Gastrocnemius medialis (tissue), 4 donors: ENCODE measurements around the gene EOLA1. TPM values are rescaled to one million over a fixed set of nuclear protein-coding genes. Genes with fewer than 3 reads are reported as not detected.
"Not testable (repeated sequence)": the region's sequence is repeated elsewhere in the genome, so short reads cannot be mapped to it uniquely, and the experiment has no call there.

ENCODE experiments used
- ATAC-seq, 2 donors: fragments of 150-250 bp; one replicate each; pipeline ENCODE4 v1.9.1; 2016
- DNase-seq, 2 donors: peaks; one replicate each; pipeline ENCODE4 v3.0.0-alpha.2; 2019
- H3K27ac ChIP-seq, 4 donors: fragments of 200-600 bp; sonication (generic); 1 replicate in 1 of 4; 2 replicates in 3 of 4; pipeline ENCODE4 v1.5.1; 2016 to 2018; ENCODE audit warnings: mild to moderate bottlenecking in 2 of 4, moderate library complexity in 1 of 4
- H3K27me3 ChIP-seq, 3 donors: fragments of 200-600 bp; sonication (generic) in 2 of 3; 1 replicate in 1 of 3; 2 replicates in 2 of 3; pipeline versions ENCODE4 v1.5.1 to v1.6.0; 2016 to 2019; ENCODE audit warnings: mild to moderate bottlenecking in 1 of 3, moderate library complexity in 1 of 3
- H3K36me3 ChIP-seq, 2 donors: fragments of 200-600 bp; sonication (generic) in 1 of 2; one replicate each; pipeline ENCODE4 v1.5.1; 2017 to 2018
- H3K4me1 ChIP-seq, 2 donors: fragments of 200-600 bp; sonication (generic) in 1 of 2; one replicate each; pipeline ENCODE4 v1.5.1; 2016 to 2017; ENCODE audit warnings: mild to moderate bottlenecking in 2 of 2
- H3K4me3 ChIP-seq, 4 donors: fragments of 200-600 bp; sonication (generic) in 3 of 4; 1 replicate in 1 of 4; 2 replicates in 3 of 4; pipeline ENCODE4 v1.5.1; 2016 to 2019; ENCODE audit warnings: mild to moderate bottlenecking in 2 of 4
- H3K9me3 ChIP-seq, 3 donors: fragments of 200-600 bp; sonication (generic) in 2 of 3; 1 replicate in 1 of 3; 2 replicates in 2 of 3; pipeline ENCODE4 v1.5.1; 2016 to 2019
- CTCF ChIP-seq, 5 experiments: fragments of 450-650 bp in 3 of 5; fragments of 200-600 bp in 2 of 5; sonication (generic) in 2 of 5; IDR thresholded peaks in 4 of 5; conservative IDR thresholded peaks in 1 of 5; 1 replicate in 4 of 5; 2 replicates in 1 of 5; pipeline ENCODE4 v1.5.1; 2016 to 2019; ENCODE audit warnings: antibody characterized with exemption in 5 of 5, mild to moderate bottlenecking in 3 of 5, moderate library complexity in 3 of 5
- POLR2A ChIP-seq, 2 donors: fragments of 450-650 bp; IDR thresholded peaks; one replicate each; pipeline ENCODE4 v1.6.1; 2017; ENCODE audit warnings: antibody characterized with exemption in 2 of 2, mild to moderate bottlenecking in 2 of 2, moderate library complexity in 2 of 2
- in situ Hi-C, 4 donors: fragments of 200-750 bp; cut with MboI; loops; one replicate each; pipeline versions ENCODE4 v1.15.0 to v1.8.0; 2017; ENCODE audit warnings: low sequenced_read_pairs in 4 of 4
- intact Hi-C: fragments of 100-400 bp; cut with DNase I; formaldehyde crosslinking; loops from one replicate; pipeline ENCODE4 v1.15.1; 2023; ENCODE audit warnings: low total_unique reads
- total RNA-seq, 4 donors: library from RNA; depleted of rRNA; stranded (reverse); fragments of >200 nt; gene quantifications; one replicate each; pipeline versions ENCODE4 v1.1.0 to v1.2.3, GENCODE V29; 2016

EOLA1 gene
- total RNA-seq, 4 donors from 2014 or later = 9.3 to 17.5 (median 12.1) TPM

- Histone ChIP-seq H3K4me1 (no peaks in the 10 kb centered on the region), H3K27me3 (no peaks in the 10 kb centered on the region), H3K36me3 (no peaks in the 10 kb centered on the region), H3K4me3 (no peak overlapping the region), H3K27ac (no peak overlapping the region), H3K9me3 (no peaks in the 10 kb centered on the region)
- DNase-seq (no peak), ATAC-seq (no peak)
- in situ Hi-C loops = no loop called here
- intact Hi-C loops = no loop called here
- no peak for TF ChIP-seq CTCF (IDR thresholded peaks at IDR 0.05 in 4 of 5, conservative IDR thresholded peaks at IDR 0.05 in 1 of 5)
- no peak for TF ChIP-seq POLR2A (IDR thresholded peaks at IDR 0.05)
Measured at GRCh38 chrX:149568701-149569296, 28.0 kb downstream of the EOLA1 start.

GRCh38 chrX:149569770-149570169, 29.0 kb downstream of the EOLA1 start:
- intact Hi-C loops = no loop called here
- H3K4me1 ChIP-seq = no peaks in the 10 kb centered on the region
- H3K9me3 ChIP-seq = no peaks in the 10 kb centered on the region
- DNase-seq (no peak), ATAC-seq (no peak)
- H3K27ac ChIP-seq = no peak overlapping the region
- no peaks in the 10 kb centered on the region for H3K27me3 ChIP-seq
- TF ChIP-seq CTCF (IDR thresholded peaks at IDR 0.05 in 4 of 5, conservative IDR thresholded peaks at IDR 0.05 in 1 of 5) (no peak), POLR2A (IDR thresholded peaks at IDR 0.05) (no peak)
- H3K4me3 ChIP-seq = no peak overlapping the region
- in situ Hi-C loops = no loop called here
- no peaks in the 10 kb centered on the region for H3K36me3 ChIP-seq

- H3K27ac ChIP-seq = no peak overlapping the region
- DNase-seq = no peak
- H3K27me3 ChIP-seq = no peaks in the 10 kb centered on the region
- no peak overlapping the region for H3K4me3 ChIP-seq
- TF ChIP-seq POLR2A (IDR thresholded peaks at IDR 0.05) (no peak), CTCF (IDR thresholded peaks at IDR 0.05 in 4 of 5, conservative IDR thresholded peaks at IDR 0.05 in 1 of 5) (no peak)
- H3K9me3 ChIP-seq = no peaks in the 10 kb centered on the region
- no peaks in the 10 kb centered on the region for H3K36me3 ChIP-seq
- H3K4me1 ChIP-seq = no peaks in the 10 kb centered on the region
- in situ Hi-C loops (no loop called here), intact Hi-C loops (no loop called here)
- ATAC-seq = no peak
Measured at GRCh38 chrX:149570668-149571067, 29.9 kb downstream of the EOLA1 start.

- Histone ChIP-seq H3K4me1 (no peaks in the 10 kb centered on the region), H3K9me3 (no peaks in the 10 kb centered on the region), H3K27me3 (no peaks in the 10 kb centered on the region), H3K36me3 (no peaks in the 10 kb centered on the region), H3K4me3 (no peak overlapping the region), H3K27ac (no peak overlapping the region)
- intact Hi-C loops (no loop called here), in situ Hi-C loops (no loop called here)
- DNase-seq = no peak
- TF ChIP-seq POLR2A (IDR thresholded peaks at IDR 0.05) (no peak), CTCF (IDR thresholded peaks at IDR 0.05 in 4 of 5, conservative IDR thresholded peaks at IDR 0.05 in 1 of 5) (no peak)
- no peak for ATAC-seq
Measured at GRCh38 chrX:149571770-149572169, 31.0 kb downstream of the EOLA1 start.

GRCh38 chrX:149572743-149573142, 31.9 kb downstream of the EOLA1 start:
- intact Hi-C loops (no loop called here), in situ Hi-C loops (no loop called here)
- Histone ChIP-seq H3K36me3 (no peaks in the 10 kb centered on the region), H3K4me1 (no peaks in the 10 kb centered on the region), H3K4me3 (no peak overlapping the region), H3K27me3 (no peaks in the 10 kb centered on the region), H3K9me3 (no peaks in the 10 kb centered on the region), H3K27ac (no peak overlapping the region)
- DNase-seq (no peak), ATAC-seq (no peak)
- TF ChIP-seq POLR2A (IDR thresholded peaks at IDR 0.05) (no peak), CTCF (IDR thresholded peaks at IDR 0.05 in 4 of 5, conservative IDR thresholded peaks at IDR 0.05 in 1 of 5) (no peak)

GRCh38 chrX:149573456-149573855, 32.6 kb downstream of the EOLA1 start:
- H3K4me3 ChIP-seq, H3K9me3 ChIP-seq, DNase-seq, in situ Hi-C loops, H3K36me3 ChIP-seq, ATAC-seq, intact Hi-C loops, H3K27ac ChIP-seq, H3K4me1 ChIP-seq, H3K27me3 ChIP-seq: not testable (repeated sequence)

GRCh38 chrX:149585631-149586030, 44.8 kb downstream of the EOLA1 start:
- H3K36me3 ChIP-seq, H3K27me3 ChIP-seq, H3K4me3 ChIP-seq, DNase-seq, in situ Hi-C loops, ATAC-seq, H3K9me3 ChIP-seq, intact Hi-C loops, H3K4me1 ChIP-seq, H3K27ac ChIP-seq: not testable (repeated sequence)
